Stimulated activated CD8-positive, alpha-beta memory T cell treated with anti-CD3 and anti-CD28 coated beads, Interleukin-12 subunit alpha, Interleukin-12 subunit beta, amount 100 ng/mL, for 1 hour (primary cell): ENCODE measurements around the gene CKS1B.
"Not testable (repeated sequence)": the region's sequence is repeated elsewhere in the genome, so short reads cannot be mapped to it uniquely, and the experiment has no call there.

Experiments
- DNase-seq: peaks from one replicate; pipeline ENCODE4 v3.0.0-alpha.2; 2020; ENCODE audit warnings: low read depth

The CKS1B gene

DNA sequence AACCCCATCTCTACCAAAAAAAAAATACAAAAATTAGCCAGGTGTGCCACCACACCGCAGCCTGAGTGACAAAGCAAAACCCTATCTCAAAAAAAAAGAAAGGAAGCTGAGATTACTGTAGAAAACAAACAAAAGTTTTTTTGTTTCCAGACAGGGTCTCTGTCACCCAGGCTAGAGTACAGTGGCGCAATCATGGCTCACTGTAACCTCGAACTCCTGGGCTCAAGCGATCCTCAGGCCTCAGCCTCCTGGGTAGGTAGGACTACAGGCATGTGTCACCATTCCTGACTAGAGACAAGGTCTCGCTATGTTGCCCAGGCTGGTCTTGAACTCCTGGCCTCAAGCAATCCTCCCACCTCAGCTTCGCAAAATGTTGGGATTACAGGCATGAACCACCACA, 10.1 kb upstream of the CKS1B start:
- no peak for DNase-seq

DNA sequence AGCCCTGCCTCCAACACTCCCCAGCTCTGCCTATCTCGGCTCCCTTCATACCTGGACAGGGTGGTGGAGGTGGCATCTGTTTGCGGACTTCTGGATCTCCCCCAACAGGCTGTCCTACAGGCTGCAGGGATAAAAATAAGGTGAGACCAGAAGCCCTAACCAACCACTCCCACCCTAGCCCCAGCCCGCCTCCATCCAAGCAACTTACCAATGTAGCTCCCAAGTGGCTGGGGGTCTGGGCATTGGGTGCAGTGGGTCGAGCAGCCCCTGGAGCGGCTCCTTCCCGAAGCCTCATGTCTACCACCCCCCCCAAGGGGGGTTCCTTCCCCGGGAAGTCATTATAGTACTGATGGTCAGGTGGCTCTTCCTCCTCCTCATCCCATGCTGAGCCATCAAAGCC, 8.4 kb upstream of the CKS1B start:
- no peak for DNase-seq

DNA sequence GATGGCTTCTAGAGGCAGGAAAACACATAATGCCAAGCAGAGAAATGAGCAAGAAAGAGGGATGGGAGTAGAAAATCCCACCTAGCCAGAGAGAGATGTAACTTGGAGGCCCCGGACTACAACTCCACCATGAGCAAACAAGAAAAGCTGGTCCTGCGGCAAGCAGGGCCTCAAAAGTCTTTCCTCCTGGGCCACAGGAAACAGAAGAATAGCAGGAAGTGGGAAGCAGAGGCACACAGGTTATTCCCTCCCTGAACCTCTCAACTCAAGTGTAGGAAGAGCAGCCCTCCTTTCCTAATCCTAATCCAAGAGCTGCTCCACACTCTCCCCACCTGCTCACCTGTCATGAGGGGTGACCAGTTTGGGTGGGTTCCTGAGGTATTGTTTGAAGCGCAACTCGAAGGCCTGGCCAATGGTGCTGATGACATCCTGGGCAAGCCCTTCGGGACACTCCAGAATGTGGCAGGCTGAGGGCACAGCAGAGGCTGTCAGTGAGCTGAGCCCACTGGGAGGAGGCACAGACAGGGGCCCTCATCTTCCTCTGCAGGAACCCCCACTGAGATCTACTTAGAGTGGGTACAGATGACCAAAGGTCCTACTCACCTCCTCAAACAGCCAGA, 7.0 kb upstream of the CKS1B start:
- no peak for DNase-seq

DNA sequence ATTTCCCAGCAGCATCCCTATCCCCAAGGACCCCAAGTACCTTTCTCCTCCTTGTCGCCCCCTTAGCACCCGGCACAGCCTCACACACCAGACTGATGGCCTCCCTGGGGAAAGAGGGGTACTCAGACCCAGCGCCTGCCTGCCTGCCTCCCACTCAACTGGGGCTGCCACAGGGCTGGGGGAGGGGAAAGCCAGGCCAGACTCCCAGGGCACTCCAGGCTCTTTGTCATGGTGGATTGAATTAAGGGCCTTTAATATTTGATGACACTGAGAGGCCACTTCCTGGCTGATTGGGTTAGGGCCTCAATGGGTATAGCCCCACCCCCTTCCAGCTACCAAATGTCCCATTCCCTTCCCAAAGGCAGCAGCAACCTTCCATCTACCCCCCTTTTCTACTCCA, 5.8 kb upstream of the CKS1B start:
- DNase-seq, result no peak

DNA sequence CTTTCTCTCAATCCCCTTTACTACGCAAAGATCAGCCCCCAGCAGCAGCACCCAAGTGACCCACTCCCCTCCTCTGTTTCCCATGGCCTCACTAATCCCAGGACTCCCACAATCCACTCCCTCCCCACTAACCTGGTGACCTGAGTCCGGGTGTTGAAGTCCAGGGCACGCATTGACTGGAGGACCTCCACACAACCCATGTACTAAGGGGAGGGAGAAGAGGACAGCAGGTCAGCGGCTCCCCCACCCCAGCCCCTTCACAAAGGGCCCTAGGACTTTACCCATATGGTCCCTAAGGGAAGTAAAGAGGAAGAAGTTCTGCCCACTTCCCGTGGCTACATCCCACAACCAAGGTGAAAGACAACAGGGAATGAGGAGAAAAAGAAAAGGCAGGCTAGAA, 5.2 kb upstream of the CKS1B start:
- DNase-seq, result no peak

DNA sequence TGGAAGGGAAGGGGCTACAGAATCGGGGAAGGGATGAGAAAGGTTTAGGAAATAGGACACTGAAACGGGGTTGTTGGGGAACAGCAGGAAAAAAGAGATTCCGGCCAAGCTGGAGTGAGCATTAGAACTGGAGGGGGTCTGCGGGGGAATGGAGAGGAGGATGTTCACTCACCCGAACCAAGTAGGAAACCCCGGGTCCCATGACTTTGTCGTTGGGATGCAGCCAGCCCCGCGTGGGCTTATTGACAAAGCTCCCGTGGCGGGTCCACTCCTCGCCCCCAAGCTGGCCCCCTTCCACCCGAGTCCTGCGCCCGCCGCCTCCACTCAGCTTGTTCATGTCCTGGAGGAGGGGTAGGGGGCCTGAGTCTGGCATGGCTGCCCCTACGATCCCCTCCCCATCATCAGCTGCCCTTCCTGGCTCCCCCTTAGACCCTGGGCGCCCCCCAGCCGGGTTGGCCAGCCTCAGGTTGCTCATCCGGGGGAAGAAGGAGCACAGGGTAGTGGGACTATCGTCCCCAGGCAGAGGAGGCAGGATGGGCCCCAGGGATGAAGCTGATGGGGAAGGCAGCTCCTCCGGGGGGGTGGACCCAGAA, 4.5 kb upstream of the CKS1B start:
- no peak for DNase-seq

DNA sequence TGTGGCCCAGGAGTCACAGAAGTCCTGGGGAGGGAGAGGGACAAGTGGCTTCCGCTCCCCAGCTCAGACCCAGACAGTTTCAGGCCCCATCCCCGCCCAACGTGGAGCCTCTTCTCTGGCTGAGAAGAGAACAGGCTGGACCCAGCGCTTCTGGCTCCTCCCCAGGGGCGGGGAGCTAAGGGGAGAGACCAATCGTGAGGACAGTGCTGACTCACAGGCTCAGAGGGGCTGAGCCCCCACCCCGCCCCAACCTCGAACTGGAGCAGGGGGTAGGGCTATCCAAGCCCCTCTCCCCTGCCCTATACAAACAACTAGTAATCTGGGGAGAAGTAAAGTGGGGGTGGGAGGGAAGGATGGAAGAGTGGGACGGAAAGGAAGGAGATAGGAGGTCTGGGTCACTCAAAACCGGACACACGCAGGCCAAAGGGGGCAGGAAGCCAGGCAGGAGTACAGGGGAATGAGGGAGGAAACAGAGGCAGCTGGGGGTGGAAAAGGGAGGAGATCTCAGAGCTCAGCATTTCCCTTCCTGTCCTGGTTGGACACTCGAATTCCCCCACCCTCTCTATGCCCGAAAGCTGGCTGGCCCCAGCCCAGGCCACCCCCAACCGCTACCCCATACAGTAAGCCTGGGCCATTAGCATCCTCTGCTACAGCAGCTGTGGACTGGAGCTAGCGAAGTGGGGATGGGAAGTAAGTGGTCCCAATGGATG, 3.7 kb upstream of the CKS1B start, which contains the start of gene SHC1:
SHC1 (minus strand) TSS at position 117 of the 710 bp plus-strand sequence. CDS start 221 bp downstream, outside the sequence.
- no peak for DNase-seq

DNA sequence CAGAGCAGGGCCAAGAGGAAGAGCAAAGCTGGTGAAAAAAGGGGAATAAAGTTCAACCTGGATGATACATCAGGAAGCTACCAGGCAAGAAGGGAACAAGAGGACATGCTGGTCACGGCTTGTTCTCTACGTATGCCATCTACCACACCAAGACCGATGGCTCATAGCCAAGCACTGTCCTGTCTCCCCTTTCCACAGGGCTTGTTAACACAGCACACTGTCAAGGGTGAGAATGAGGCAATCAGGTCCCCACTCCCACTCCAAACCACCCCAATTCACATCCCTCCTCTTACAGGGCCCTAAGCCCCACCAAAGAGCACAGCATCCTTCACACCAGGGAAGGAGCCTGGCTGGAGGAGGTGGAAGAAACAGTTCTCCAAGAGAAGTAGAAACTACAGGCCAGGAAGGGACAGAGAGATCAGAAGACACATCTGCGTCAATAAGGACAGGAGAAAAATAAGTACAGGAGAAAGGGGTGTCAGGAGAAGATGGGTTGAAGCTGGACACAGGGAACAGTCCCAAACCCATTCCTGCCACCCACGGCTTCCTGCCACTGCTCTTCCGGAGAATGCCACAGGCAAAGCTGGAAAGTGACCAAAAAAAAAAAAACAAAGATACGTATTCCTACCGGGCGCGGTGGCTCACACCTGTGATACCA, 3.0 kb upstream of the CKS1B start:
- DNase-seq, result no peak

DNA sequence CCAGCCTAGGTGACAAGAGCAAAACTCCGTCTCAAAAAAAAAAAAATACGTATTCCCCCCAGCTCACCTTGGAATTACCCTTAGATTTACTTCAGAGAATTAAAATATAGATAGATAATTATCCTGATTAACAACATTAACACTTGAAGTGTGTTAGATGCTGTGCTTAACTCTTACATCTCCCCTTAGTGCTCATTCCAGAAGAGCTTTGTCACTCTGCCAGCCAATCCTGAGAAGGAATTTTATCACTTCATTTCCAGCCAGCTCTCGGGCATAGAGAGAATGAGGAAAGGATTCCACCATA, 2.3 kb upstream of the CKS1B start:
- DNase-seq, result no peak

DNA sequence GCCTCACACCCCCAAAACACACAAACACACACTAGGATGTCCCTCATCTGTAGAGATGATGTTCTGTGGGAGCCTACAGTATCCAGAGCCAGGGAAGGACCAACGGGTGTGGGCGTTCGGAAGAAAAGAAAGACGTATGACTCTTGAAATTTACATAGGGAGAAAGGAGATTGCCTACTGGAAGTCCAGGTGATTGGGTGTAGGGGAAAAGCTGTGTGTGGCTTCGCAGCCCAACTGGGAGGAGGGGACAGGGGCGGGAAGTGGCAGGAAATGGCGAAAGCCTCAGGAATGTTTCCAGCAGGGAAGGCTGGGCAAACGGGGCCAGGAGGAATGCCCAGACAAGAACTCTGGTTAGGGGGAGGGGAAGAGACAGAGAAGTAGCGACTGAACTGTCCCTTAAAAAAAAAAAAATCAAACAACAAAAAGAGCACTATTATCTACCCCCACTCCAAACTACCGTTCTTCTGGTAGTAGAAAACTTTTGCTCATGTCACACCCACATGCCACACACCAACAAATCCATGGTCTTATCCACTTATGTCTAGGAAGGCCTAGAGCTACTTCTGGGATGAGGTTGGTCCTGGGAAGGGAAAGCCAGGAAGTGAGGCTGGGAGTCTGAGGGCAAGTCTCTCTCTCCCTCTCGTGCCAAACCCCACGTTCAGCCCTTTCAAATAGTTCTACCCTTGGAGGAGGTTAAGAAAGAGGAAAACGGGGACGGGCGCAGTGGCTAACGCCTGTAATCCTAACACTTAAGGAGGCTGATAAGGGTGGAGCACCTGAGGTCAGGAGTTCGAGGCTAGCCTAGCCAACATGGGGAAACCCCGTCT, 1.8 kb upstream of the CKS1B start:
- DNase-seq, result no peak

DNA sequence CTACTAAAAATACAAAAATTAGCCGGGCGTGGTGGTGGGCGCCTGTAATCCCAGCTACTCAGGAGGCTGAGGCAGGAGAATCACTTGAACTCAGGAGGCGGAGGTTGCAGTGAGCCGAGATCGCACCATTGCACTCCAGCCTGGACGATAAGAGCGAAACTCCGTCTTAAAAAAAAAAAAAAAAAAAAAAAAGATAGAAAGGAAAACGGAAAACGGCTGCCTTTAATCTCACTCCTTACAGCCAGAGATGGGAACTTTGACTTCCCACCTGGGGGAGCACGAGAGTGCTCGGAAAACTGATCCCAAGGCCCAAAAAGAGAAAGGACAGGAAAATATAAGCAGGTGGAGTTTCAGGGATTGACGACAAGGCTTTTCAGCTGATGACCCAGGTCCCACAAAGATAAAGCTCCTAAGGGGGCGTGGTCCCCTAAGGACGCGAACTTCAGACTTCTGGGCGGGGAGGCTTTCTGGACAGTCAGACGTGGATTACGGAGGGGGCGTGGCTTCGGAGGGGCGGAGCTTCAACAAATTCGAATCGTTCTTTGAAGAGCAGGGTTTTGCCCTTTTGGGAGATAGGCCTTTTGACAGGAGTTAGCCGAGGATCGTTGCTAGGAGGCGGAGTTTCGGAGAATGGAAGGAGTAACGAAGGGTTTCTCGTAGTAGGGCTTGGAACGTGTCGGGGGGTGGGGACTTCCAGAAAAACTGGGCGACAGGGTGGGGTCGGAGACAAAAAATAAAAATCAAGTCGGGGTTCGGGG, 958 bp upstream of the CKS1B start:
- peak; percentile 82 for DNase-seq

DNA sequence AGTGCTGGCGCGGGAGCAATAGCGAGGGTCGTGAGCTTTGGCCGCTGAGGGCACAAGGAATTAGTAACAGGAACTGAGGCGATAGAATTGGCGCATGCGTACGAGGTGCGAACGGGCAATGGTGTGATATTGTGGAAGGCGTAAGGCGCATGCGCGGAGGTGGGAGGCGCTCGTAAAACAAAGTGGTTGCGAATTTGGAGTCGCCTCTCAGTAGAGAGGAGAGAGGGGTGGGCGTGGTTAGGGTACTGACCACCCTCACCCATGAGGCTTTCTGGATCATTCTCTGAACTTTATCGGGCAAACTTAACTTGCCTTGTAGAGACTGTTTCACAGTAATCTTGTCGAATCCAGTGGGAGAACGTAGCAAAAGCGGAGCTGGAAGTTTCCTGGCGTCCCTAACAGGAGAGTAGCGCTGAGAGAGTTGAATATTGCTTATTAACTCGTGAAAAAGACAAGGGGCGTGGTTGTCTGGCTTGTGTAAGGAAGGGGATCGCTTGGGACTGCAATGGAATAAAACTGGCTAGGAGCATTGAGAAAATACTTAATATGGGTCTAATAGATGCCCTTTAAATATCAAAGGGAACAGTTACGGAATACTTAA, 427 bp downstream of the CKS1B start:
- DNase-seq, result peak; percentile 91

DNA sequence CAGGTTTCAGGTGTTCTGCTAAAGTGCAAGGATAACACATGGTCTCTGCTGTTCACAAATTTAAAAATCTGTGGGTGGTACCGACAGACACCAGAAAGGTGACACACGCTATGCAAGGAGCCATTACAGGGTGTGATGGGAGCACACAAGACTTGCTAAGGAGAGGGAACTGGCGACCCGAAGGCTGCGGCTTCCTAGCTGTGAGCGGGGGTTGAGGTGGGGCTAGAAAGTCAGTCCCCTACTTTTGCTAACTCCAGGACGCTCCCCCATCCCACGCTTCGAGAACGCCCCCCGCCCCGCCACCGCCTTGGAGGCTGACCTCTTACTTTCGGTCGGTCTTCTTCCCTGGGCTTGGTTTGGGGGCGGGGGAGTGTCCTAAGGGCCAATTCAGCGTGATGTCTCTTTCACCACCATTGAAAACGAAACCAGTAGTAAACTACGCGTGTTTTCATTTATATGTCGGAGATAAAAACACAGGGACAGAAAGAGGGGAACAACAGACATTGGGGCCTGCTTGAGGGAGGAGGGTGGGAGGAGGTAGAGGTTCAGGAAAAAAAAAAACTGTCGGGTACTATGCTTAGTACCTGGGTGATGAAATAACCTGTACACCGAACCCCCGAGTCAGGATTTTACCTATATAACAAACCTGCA, 1.1 kb downstream of the CKS1B start:
- no peak for DNase-seq

DNA sequence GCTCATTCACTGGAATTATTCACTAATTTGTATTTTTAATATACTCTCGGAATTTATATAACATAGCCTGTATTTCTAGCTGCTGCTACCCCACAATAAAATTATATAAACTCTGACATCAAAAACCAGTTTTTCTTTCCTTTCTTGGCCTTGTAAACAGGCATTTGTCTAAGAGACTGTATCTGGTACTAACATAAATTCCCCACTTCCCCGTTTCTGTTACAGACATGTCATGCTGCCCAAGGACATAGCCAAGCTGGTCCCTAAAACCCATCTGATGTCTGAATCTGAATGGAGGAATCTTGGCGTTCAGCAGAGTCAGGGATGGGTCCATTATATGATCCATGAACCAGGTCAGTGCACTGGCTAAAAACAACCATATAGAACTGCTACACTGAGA, 3.3 kb downstream of the CKS1B start:
- not testable (repeated sequence) for DNase-seq

DNA sequence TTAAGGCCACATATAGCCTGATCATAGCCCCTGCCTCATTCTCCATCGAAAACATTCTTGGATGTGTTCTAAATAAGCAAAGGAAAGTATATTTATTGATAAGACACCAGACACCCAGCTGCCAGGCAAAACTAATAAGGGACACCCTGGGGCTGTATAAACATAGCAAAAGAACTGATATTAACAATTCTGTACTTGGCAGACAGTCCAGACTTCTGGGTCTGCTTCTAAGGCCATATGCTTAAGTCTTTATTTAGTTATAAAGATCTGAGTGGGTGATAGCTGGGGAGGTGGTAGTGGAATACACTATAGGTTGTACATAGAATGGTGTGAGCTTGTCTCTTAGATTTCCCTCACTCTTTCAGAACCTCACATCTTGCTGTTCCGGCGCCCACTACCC, 3.9 kb downstream of the CKS1B start:
- no peak for DNase-seq

DNA sequence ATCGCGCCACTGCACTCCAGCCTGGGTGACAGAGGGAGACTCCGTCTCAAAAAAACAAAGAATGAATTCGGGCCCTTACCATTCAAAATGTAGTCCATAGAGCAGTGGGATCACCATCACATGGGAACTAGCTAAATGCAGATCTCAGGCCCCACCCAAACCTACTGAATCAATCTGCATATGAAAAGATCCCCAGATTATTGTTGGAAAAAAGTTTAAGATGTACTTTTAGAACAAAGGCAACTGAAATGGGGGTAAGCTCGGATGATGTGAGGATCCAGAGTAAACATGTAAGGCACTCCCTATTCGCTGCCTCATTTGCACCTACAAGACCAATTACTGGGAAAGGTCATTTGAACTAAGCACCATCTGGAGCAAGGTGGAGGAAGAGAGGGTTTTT, 7.9 kb downstream of the CKS1B start:
- no peak for DNase-seq

DNA sequence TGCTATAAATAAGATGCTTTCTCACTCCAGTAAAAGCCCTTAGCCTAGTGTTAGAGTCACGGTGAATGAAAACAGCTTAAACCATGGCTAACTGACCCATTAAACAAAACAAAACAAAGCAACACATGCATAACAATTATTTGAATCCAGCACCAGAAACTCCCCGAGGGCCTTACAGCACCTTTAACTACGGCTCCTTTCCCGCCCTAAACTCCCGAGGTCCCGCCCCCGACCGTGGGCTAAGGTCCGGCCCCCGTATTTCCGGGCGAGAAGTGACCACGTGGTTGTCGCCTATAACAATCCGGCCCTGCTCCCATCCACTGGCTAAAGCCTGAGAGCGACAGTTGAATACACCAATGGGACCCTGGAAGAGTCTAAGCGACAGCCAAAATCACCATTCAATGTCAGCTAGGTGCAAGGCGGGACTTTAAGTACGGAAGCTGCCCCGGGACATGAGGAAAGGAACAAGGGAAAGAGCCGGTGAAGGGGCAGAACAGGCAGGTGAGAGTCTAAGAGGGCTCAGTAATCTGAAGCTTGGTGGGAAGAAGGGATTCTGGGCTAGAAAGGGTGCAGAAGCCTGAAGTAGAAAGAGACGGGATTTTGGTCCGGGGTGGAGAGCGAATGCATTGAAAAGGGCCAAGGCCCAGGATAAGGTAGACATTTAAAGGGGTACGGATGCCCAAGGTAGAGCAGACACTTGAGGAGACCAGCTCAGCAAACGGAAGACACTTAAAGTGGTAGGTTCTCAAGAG, 8.6 kb downstream of the CKS1B start, which contains the start of gene FLAD1:
FLAD1 (plus strand) TSS at position 448 of the 752 bp plus-strand sequence. CDS start 351 bp downstream, outside the sequence.
- DNase-seq, result peak; percentile 89

DNA sequence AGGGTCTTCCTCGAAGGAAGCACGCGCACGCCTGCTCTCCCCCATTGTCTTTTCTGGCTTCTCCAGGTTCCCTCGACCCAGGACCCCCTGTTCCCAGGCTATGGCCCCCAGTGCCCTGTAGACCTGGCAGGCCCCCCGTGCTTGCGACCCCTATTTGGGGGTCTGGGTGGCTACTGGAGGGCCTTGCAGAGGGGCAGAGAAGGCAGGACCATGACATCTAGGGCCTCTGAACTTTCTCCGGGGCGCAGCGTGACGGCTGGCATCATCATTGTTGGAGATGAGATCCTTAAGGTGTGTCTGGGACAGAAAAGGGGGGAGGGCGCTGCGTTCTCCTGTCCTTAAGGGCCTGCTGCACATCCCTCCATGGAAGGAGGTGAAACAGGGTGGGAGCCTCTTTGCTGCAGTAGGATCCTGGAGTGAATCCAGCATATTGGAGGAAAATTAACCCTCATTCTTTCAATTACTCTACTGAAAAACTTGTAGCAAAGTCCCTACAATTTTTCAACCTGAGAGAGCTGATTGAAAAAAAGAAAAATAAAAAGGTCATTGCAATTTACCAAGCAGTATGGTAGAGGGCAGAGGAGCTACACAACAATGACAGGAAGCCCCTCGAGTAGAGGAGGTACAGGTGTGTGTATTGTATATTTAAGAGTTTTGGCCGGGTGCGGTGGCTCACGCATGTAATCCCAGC, 9.4 kb downstream of the CKS1B start:
- no peak for DNase-seq

DNA sequence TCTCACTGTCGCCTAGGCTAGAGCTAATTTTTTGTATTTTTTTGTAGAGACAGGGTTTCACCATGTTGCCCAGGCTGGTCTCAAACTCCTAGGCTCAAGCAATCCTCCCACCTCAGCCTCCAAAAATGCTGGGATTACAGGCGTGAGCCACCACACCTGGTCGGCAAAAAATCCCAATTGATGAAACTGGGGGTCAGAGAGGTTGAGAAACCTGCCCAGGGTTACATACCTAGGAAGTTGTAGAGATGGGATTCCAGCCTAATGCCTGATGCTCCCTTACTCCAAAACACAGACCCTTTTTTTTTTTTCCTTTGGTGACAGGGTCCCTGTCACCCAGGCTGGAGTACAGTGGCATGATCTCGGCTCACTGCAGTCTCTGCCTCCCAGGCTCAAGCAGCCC, 12.3 kb downstream of the CKS1B start:
- not testable (repeated sequence) for DNase-seq
